B cell (primary cell): ENCODE results near the gene CFAP74. TPM values are rescaled to one million over a fixed set of nuclear protein-coding genes. Genes with fewer than 3 reads are reported as not detected.

Source experiments
- ATAC-seq: fragments of 200-7000 bp; cut with Tn5 transposase; one replicate; pipeline ENCODE4 v1.10.0; 2021; ENCODE audit warnings: low read depth, mild to moderate bottlenecking, moderate number of reproducible peaks, moderate library complexity
- CTCF ChIA-PET: fragments of 350-600 bp; sonication (Branson Sonifier 250); formaldehyde crosslinking; loops from one replicate; lab custom pipeline; 2021; ENCODE audit warnings: antibody characterized with exemption, inconsistent platforms; lab: Charles Lee
- POLR2A ChIA-PET: fragments of 350-600 bp; sonication (Branson Sonifier 250); formaldehyde crosslinking; loops from one replicate; lab custom pipeline; 2021; ENCODE audit warnings: antibody characterized with exemption; lab: Charles Lee
- DNase-seq: peaks from one replicate; pipeline ENCODE4 v3.0.0; 2013
- H2AFZ ChIP-seq: 2 replicates; pipeline ENCODE4 v1.6.1; 2012; ENCODE audit warnings: mild to moderate bottlenecking, low read depth, low read length; ENCODE audit not compliant: insufficient read depth, poor library complexity, severe bottlenecking
- H3K27ac ChIP-seq, 2 donors: 1 replicate in 1 of 2; 2 replicates in 1 of 2; pipeline ENCODE4 v1.5.1; 2012 to 2013; ENCODE audit warnings: low read length in 2 of 2, mild to moderate bottlenecking in 2 of 2, moderate library complexity in 1 of 2
- H3K27me3 ChIP-seq, 4 experiments: fragments of 200-600 bp in 1 of 4; sonication (generic) in 1 of 4; replicated peaks in 1 of 4; 1 replicate in 2 of 4; 2 replicates in 2 of 4; pipeline versions ENCODE4 v1.6.1 to v1.7.0; 2013 to 2016; ENCODE audit warnings: low read length in 3 of 4, mild to moderate bottlenecking in 2 of 4, mixed read lengths in 1 of 4, moderate library complexity in 1 of 4; ENCODE audit not compliant: insufficient read depth in 4 of 4, control insufficient read depth in 3 of 4; ENCODE audit errors: control extremely low read depth in 1 of 4
- H3K36me3 ChIP-seq, 2 experiments: replicated peaks in 1 of 2; 1 replicate in 1 of 2; 2 replicates in 1 of 2; pipeline versions ENCODE4 v1.6.1 to v1.7.1; 2013; ENCODE audit warnings: low read length in 1 of 2; ENCODE audit not compliant: insufficient read depth in 2 of 2, control insufficient read depth in 1 of 2; ENCODE audit errors: control extremely low read depth in 1 of 2, extremely low read depth in 1 of 2
- H3K4me1 ChIP-seq, 2 donors: fragments of 200-600 bp in 1 of 2; sonication (generic) in 1 of 2; 1 replicate in 1 of 2; 2 replicates in 1 of 2; pipeline versions ENCODE4 v1.5.1 to v1.6.1; 2013 to 2017; ENCODE audit warnings: low read length in 2 of 2; ENCODE audit not compliant: control insufficient read depth in 2 of 2, insufficient read depth in 2 of 2
- H3K4me2 ChIP-seq: replicated peaks from 2 replicates; pipeline ENCODE3; 2012; ENCODE audit warnings: mild to moderate bottlenecking, low read depth, low read length; ENCODE audit not compliant: poor library complexity, severe bottlenecking
- H3K4me3 ChIP-seq, 5 experiments: fragments of 200-600 bp in 1 of 5; sonication (generic) in 1 of 5; 1 replicate in 3 of 5; 2 replicates in 2 of 5; pipeline versions ENCODE4 v1.5.1 to v1.7.0; 2011 to 2016; ENCODE audit warnings: low read length in 4 of 5, mild to moderate bottlenecking in 4 of 5, low read depth in 2 of 5, control low read depth in 1 of 5, moderate library complexity in 1 of 5; ENCODE audit not compliant: insufficient read depth in 1 of 5; ENCODE audit errors: control extremely low read depth in 1 of 5, extremely low read depth in 1 of 5
- H3K79me2 ChIP-seq: fragments of 200-600 bp; sonication (generic); one replicate; pipeline ENCODE4 v1.6.0; 2016; ENCODE audit warnings: low read length; ENCODE audit not compliant: control insufficient read depth, insufficient read depth
- H3K9ac ChIP-seq: fragments of 200-600 bp; sonication (generic); 2 replicates; pipeline ENCODE4 v1.6.1; 2017; ENCODE audit warnings: mild to moderate bottlenecking, low read length, moderate library complexity
- H3K9me3 ChIP-seq, 3 donors: one replicate each; pipeline versions ENCODE4 v1.6.1 to v1.7.1; 2013; ENCODE audit warnings: low read length in 2 of 3; ENCODE audit not compliant: control insufficient read depth in 2 of 3, insufficient read depth in 1 of 3; ENCODE audit errors: control extremely low read depth in 1 of 3
- H4K20me1 ChIP-seq: 2 replicates; pipeline ENCODE4 v1.6.0; 2012; ENCODE audit warnings: mild to moderate bottlenecking, low read length; ENCODE audit not compliant: insufficient read depth, control insufficient read depth, poor library complexity, severe bottlenecking
- H3K27ac Mint-ChIP-seq: one replicate; pipeline ENCODE4 v1.8.0; 2021; ENCODE audit warnings: mixed read lengths
- H3K27me3 Mint-ChIP-seq: one replicate; pipeline ENCODE4 v1.8.0; 2021; ENCODE audit warnings: mixed read lengths
- H3K4me1 Mint-ChIP-seq: one replicate; pipeline ENCODE4 v1.8.0; 2021; ENCODE audit warnings: mixed read lengths
- H3K4me3 Mint-ChIP-seq: one replicate; pipeline ENCODE4 v1.8.0; 2021; ENCODE audit warnings: mixed read lengths
- H3K9me3 Mint-ChIP-seq: one replicate; pipeline ENCODE4 v1.8.0; 2022; ENCODE audit warnings: mixed read lengths; ENCODE audit not compliant: insufficient read depth
- CTCF ChIP-seq: fragments of 200-600 bp; IDR thresholded peaks from one replicate; pipeline ENCODE4 v1.8.0; 2022; ENCODE audit warnings: antibody characterized with exemption, mild to moderate bottlenecking
- EZH2 ChIP-seq: IDR thresholded peaks from 2 replicates; pipeline ENCODE4 v1.6.1; 2012; ENCODE audit warnings: borderline replicate concordance, low read depth, mild to moderate bottlenecking, moderate library complexity, low read length; ENCODE audit not compliant: insufficient read depth, poor library complexity, severe bottlenecking
- WGBS: methylation state at CpG from one replicate; pipeline ENCODE4 v1.1.5; 2013; ENCODE audit warnings: missing lambda C conversion rate; ENCODE audit not compliant: insufficient coverage; 5-methylcytosine and 5-hydroxymethylcytosine counted together
- intact Hi-C: fragments of 100-400 bp; cut with micrococcal nuclease; formaldehyde crosslinking; loops from one replicate; pipeline ENCODE4 v1.10.0; 2022
- polyA plus RNA-seq: library from polyadenylated mRNA; depleted of rRNA; stranded (reverse); fragments of >200 nt; gene quantifications from 2 replicates; pipeline ENCODE4 v1.2.3, GENCODE V29; 2012
- total RNA-seq, 2 donors: library from RNA; stranded (reverse); fragments of 120-200 nt in 1 of 2; gene quantifications; 1 replicate in 1 of 2; 2 replicates in 1 of 2; pipeline versions ENCODE4 v1.2.3 to v1.2.4, GENCODE V29; 2013 to 2022

Gene CFAP74
- total and polyA plus RNA-seq, 2 donors (not counting 1 experiment from before 2014, with no cell fraction given): not detected

GRCh38 chr1:1892763-1893120 lies 110.8 kb downstream of the CFAP74 start:
- Mint-ChIP-seq H3K4me3 (peak overlapping the region; percentile 91), H3K4me1 (peaks cover 52% of the 10 kb centered on the region), H3K27ac (peak overlapping the region; percentile 94), H3K27me3 (no peaks in the 10 kb centered on the region), H3K9me3 (no peaks in the 10 kb centered on the region)
- DNase-seq: no peak
- H3K36me3 ChIP-seq: no peaks in the 10 kb centered on the region
- no peaks in the 10 kb centered on the region for H3K27me3 ChIP-seq
- H4K20me1 ChIP-seq: peaks cover 24% of the 10 kb centered on the region
- ChIA-PET POLR2A (interaction anchor here (2.0 kb wide), 1 partner anchor 15 kb away, joined by 6 read pairs; no protein-coding TSS in a partner anchor), CTCF (interaction anchor here (1.7 kb wide), 1 partner anchor 14 kb away, joined by 21 read pairs; no protein-coding TSS in a partner anchor)
- H3K9ac ChIP-seq: peak overlapping the region; percentile 83
- no peak overlapping the region for H2AFZ ChIP-seq
- TF ChIP-seq EZH2: no peak
- TF ChIP-seq CTCF: no peak
- no peak overlapping the region for H3K4me3 ChIP-seq
- no peak overlapping the region for H3K27ac ChIP-seq
- no peak for ATAC-seq
- no peaks in the 10 kb centered on the region for H3K9me3 ChIP-seq
- peaks cover 31% of the 10 kb centered on the region for H3K79me2 ChIP-seq
- intact Hi-C loops: no loop called here
- peaks cover 44 to 68% of the 10 kb centered on the region in 2 donors for H3K4me1 ChIP-seq
- peak overlapping the region; percentile 97 for H3K4me2 ChIP-seq
- WGBS: 86% methylated on average over 1 of the region's 7 CpGs

- WGBS: 53% methylated on average over 14 of the region's 21 CpGs
- H3K27me3 Mint-ChIP-seq: no peaks in the 10 kb centered on the region
- Histone ChIP-seq H3K9ac (peak overlapping the region; percentile 83), H3K79me2 (peaks cover 37% of the 10 kb centered on the region), H3K27ac (peak overlapping the region; percentile 65 to 78), H4K20me1 (peaks cover 29% of the 10 kb centered on the region), H3K36me3 (no peaks in the 10 kb centered on the region), H3K4me1 (peaks cover 49 to 68% of the 10 kb centered on the region in 2 donors), H3K4me2 (peak overlapping the region; percentile 97), H2AFZ (peak overlapping the region; percentile 82), H3K27me3 (no peaks in the 10 kb centered on the region), H3K4me3 (peak overlapping the region; percentile 3 to 88 (median 61)), H3K9me3 (no peaks in the 10 kb centered on the region)
- H3K4me1 Mint-ChIP-seq: peaks cover 56% of the 10 kb centered on the region
- peak overlapping the region; percentile 91 for H3K4me3 Mint-ChIP-seq
- ChIA-PET CTCF (interaction anchor here (0.6 to 1.7 kb wide), 4 partner anchors 15 to 113 kb away, joined by 3 to 21 read pairs (median 7); no protein-coding TSS in a partner anchor), POLR2A (interaction anchor here (1.0 to 2.0 kb wide), 4 partner anchors 10 to 113 kb away, joined by 5 to 6 read pairs (median 6); no protein-coding TSS in a partner anchor)
- no peak for DNase-seq
- peak overlapping the region; percentile 94 for H3K27ac Mint-ChIP-seq
- intact Hi-C loops: no loop called here
- no peak for TF ChIP-seq CTCF
- no peak for TF ChIP-seq EZH2
- H3K9me3 Mint-ChIP-seq: no peaks in the 10 kb centered on the region
- ATAC-seq: no peak
Observed at GRCh38 chr1:1892079-1892762, 111.4 kb downstream of the CFAP74 start.
